ENCODE data around the gene EOGT. TPM values are rescaled to one million over a fixed set of nuclear protein-coding genes. Genes with fewer than 3 reads are reported as not detected.

EOGT gene
- polyA plus RNA-seq, 3 donors: 10.6 to 12.2 (median 11.5) TPM

- no peak for DNase-seq (ENCODE audit: low read depth in 3 of 3, low spot score in 2 of 3)
These were observed 49.6 kb downstream of the EOGT start for GRCh38 chr3:68963891-68964290.

- DNase-seq (ENCODE audit: low read depth in 3 of 3, low spot score in 2 of 3): no peak
These were observed 50.1 kb downstream of the EOGT start for GRCh38 chr3:68963376-68963775.

GRCh38 chr3:68958932-68959331 is 54.6 kb downstream of the EOGT start:
- no peak for DNase-seq (ENCODE audit: low read depth in 3 of 3, low spot score in 2 of 3)

GRCh38 chr3:68957895-68958294 is 55.6 kb downstream of the EOGT start:
- DNase-seq (ENCODE audit: low read depth in 3 of 3, low spot score in 2 of 3): no peak

- DNase-seq (ENCODE audit: low read depth in 3 of 3, low spot score in 2 of 3): no peak
These were observed 59.6 kb downstream of the EOGT start for GRCh38 chr3:68953816-68954444.

- DNase-seq (ENCODE audit: low read depth in 3 of 3, low spot score in 2 of 3): no peak
These were observed 68.3 kb downstream of the EOGT start for GRCh38 chr3:68945225-68945624.

GRCh38 chr3:68943753-68944500 is 69.6 kb downstream of the EOGT start:
- no peak for DNase-seq (ENCODE audit: low read depth in 3 of 3, low spot score in 2 of 3)

- no peak for DNase-seq (ENCODE audit: low read depth in 3 of 3, low spot score in 2 of 3)
These were observed 72.4 kb downstream of the EOGT start for GRCh38 chr3:68941055-68941454.

GRCh38 chr3:68936856-68937255 is 76.6 kb downstream of the EOGT start:
- DNase-seq (ENCODE audit: low read depth in 3 of 3, low spot score in 2 of 3): no peak

- DNase-seq (ENCODE audit: low read depth in 3 of 3, low spot score in 2 of 3): no peak
These were observed 77.7 kb downstream of the EOGT start for GRCh38 chr3:68935778-68936177.

- no peak for DNase-seq (ENCODE audit: low read depth in 3 of 3, low spot score in 2 of 3)
These were observed 81.9 kb downstream of the EOGT start for GRCh38 chr3:68931406-68932149.

Other genes starting within 250 kb of the EOGT start
- 1 to 10 TPM in 2 of 3 donors, under 1 TPM in 1; 0.93 to 2.1 (median 1.3) TPM for gene TAFA4, start 81.1 kb downstream of the EOGT start, polyA plus RNA-seq (ENCODE audit: insufficient read length in 3 of 3)
- 10 to 100 TPM; 41.7 to 47.5 (median 43.5) TPM for gene TMF1, start 38.6 kb upstream of the EOGT start, polyA plus RNA-seq (ENCODE audit: insufficient read length in 3 of 3)
- 10 to 100 TPM; 71.4 to 77.5 (median 76.3) TPM for gene UBA3, start 66.7 kb upstream of the EOGT start, polyA plus RNA-seq (ENCODE audit: insufficient read length in 3 of 3)
- gene ARL6IP5, start 71.3 kb upstream of the EOGT start, polyA plus RNA-seq (ENCODE audit: insufficient read length in 3 of 3): 100 to 1,000 TPM; 107 to 127 (median 110) TPM
- gene LMOD3, start 108.9 kb upstream of the EOGT start, polyA plus RNA-seq (ENCODE audit: insufficient read length in 3 of 3): under 1 TPM; 0.04 to 0.18 (median 0.06) TPM

Measured in right renal cortex interstitium (tissue), 3 donors.